ENCODE results near the gene FAT4. TPM values are rescaled to one million over a fixed set of nuclear protein-coding genes. Genes with fewer than 3 reads are reported as not detected.

FAT4 gene
- total RNA-seq, 1 experiment from 2014 or later, result 0.71 TPM

GRCh38 chr4:125323654-125324053 is 8.9 kb downstream of the FAT4 start:
- Histone ChIP-seq H3K79me2 (ENCODE audit: insufficient read depth, low read length) (no peaks in the 10 kb centered on the region), H3K27me3 (ENCODE audit: insufficient read depth, low read length) (no peaks in the 10 kb centered on the region), H2AFZ (ENCODE audit: low read depth, low read length, poor library complexity, severe bottlenecking) (no peak overlapping the region), H3K36me3 (ENCODE audit: control insufficient read depth in 1 of 2, insufficient read depth in 2 of 2, low read length in 2 of 2) (no peaks in the 10 kb centered on the region), H4K20me1 (ENCODE audit: insufficient read depth) (no peaks in the 10 kb centered on the region), H3K9ac (ENCODE audit: low read length) (no peak overlapping the region), H3K4me2 (ENCODE audit: low read length) (no peak overlapping the region; the same call in 1 of the 2 replicates), H3K9me3 (ENCODE audit: control insufficient read depth in 1 of 2, insufficient read depth in 1 of 2, low read depth in 1 of 2, low read length in 2 of 2) (no peaks in the 10 kb centered on the region), H3K9me2 (ENCODE audit: insufficient read depth) (no peaks in the 10 kb centered on the region), H3K4me1 (ENCODE audit: control insufficient read depth in 1 of 2, insufficient read depth in 2 of 2, low read length in 2 of 2) (no peaks in the 10 kb centered on the region; a peak in 1 of 4 replicates), H3K27ac (ENCODE audit: low read depth, low read length) (no peak overlapping the region), H3K4me3 (replicated peaks in 1 of 2; ENCODE audit: low read depth in 1 of 2, low read length in 2 of 2) (no peak overlapping the region)
- intact Hi-C loops (cut with micrococcal nuclease), result no loop called here
- ChIA-PET CTCF (no interaction called here), POLR2A (no interaction called here), RAD21 (ENCODE audit: low non-redundant PET in 1 of 2, low total read pairs in 2 of 2, uncharacterized antibody in 2 of 2, unreplicated experiment in 2 of 2) (interaction anchor here in 1 of 2 experiments (0.9 kb wide), 1 partner anchor 9 kb away, joined by 7 read pairs; the partner anchor contains the start of gene FAT4)
- TF ChIP-seq ZFX (IDR thresholded peaks at IDR 0.05), result no peak
- TF ChIP-seq EZH2phosphoT487 (IDR thresholded peaks at IDR 0.05; ENCODE audit: borderline replicate concordance), result no peak
- TF ChIP-seq CBX3 (IDR thresholded peaks at IDR 0.05; ENCODE audit: low read depth), result no peak
- no peak for TF ChIP-seq YY1 (IDR thresholded peaks at IDR 0.05; ENCODE audit: extremely low read depth, insufficient replicate concordance, low read depth, low read length)
- TF ChIP-seq CEBPB (IDR thresholded peaks at IDR 0.05; ENCODE audit: low read depth), result no peak
- no peak for TF ChIP-seq TCF7L2 (IDR thresholded peaks at IDR 0.05; ENCODE audit: borderline replicate concordance, extremely low read depth, insufficient read depth, insufficient read length)
- TF ChIP-seq RAD21 (IDR thresholded peaks at IDR 0.05; ENCODE audit: low read depth), result no peak
- no peak for ATAC-seq
- no TSS peak for BruUV-seq (replicated peaks)
- DNase-seq (ENCODE audit: low read depth, low spot score), result no peak

GRCh38 chr4:125325733-125326132 is 11.0 kb downstream of the FAT4 start:
- Histone ChIP-seq H3K79me2 (ENCODE audit: insufficient read depth, low read length) (no peaks in the 10 kb centered on the region), H2AFZ (ENCODE audit: low read depth, low read length, poor library complexity, severe bottlenecking) (no peak overlapping the region), H3K9me3 (ENCODE audit: control insufficient read depth in 1 of 2, insufficient read depth in 1 of 2, low read depth in 1 of 2, low read length in 2 of 2) (no peaks in the 10 kb centered on the region), H3K4me2 (ENCODE audit: low read length) (no peak overlapping the region), H3K4me3 (replicated peaks in 1 of 2; ENCODE audit: low read depth in 1 of 2, low read length in 2 of 2) (no peak overlapping the region), H3K9ac (ENCODE audit: low read length) (no peak overlapping the region), H4K20me1 (ENCODE audit: insufficient read depth) (no peaks in the 10 kb centered on the region), H3K4me1 (ENCODE audit: control insufficient read depth in 1 of 2, insufficient read depth in 2 of 2, low read length in 2 of 2) (no peaks in the 10 kb centered on the region; a peak in 1 of 4 replicates), H3K9me2 (ENCODE audit: insufficient read depth) (no peaks in the 10 kb centered on the region), H3K36me3 (ENCODE audit: control insufficient read depth in 1 of 2, insufficient read depth in 2 of 2, low read length in 2 of 2) (no peaks in the 10 kb centered on the region), H3K27me3 (ENCODE audit: insufficient read depth, low read length) (no peaks in the 10 kb centered on the region), H3K27ac (ENCODE audit: low read depth, low read length) (no peak overlapping the region)
- ChIA-PET CTCF (no interaction called here), RAD21 (ENCODE audit: low non-redundant PET in 1 of 2, low total read pairs in 2 of 2, uncharacterized antibody in 2 of 2, unreplicated experiment in 2 of 2) (no interaction called here), POLR2A (no interaction called here)
- DNase-seq (ENCODE audit: low read depth, low spot score) (no peak), ATAC-seq (no peak)
- intact Hi-C loops (cut with micrococcal nuclease), result no loop called here
- no peak for TF ChIP-seq EZH2phosphoT487 (IDR thresholded peaks at IDR 0.05; ENCODE audit: borderline replicate concordance)
- TF ChIP-seq POLR2A (IDR thresholded peaks at IDR 0.05; ENCODE audit: borderline replicate concordance, extremely low read depth, insufficient read depth, insufficient read length), result no peak
- TF ChIP-seq ELF1 (IDR thresholded peaks at IDR 0.05; ENCODE audit: borderline replicate concordance, low read depth), result no peak
- TF ChIP-seq SRF (IDR thresholded peaks at IDR 0.05; ENCODE audit: low read depth), result no peak
- TF ChIP-seq, protein P1, sequence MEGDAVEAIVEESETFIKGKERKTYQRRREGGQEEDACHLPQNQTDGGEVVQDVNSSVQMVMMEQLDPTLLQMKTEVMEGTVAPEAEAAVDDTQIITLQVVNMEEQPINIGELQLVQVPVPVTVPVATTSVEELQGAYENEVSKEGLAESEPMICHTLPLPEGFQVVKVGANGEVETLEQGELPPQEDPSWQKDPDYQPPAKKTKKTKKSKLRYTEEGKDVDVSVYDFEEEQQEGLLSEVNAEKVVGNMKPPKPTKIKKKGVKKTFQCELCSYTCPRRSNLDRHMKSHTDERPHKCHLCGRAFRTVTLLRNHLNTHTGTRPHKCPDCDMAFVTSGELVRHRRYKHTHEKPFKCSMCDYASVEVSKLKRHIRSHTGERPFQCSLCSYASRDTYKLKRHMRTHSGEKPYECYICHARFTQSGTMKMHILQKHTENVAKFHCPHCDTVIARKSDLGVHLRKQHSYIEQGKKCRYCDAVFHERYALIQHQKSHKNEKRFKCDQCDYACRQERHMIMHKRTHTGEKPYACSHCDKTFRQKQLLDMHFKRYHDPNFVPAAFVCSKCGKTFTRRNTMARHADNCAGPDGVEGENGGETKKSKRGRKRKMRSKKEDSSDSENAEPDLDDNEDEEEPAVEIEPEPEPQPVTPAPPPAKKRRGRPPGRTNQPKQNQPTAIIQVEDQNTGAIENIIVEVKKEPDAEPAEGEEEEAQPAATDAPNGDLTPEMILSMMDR (IDR thresholded peaks at IDR 0.05 in 2 of 3, conservative IDR thresholded peaks at IDR 0.05 in 1 of 3; ENCODE audit: borderline replicate concordance in 1 of 3, insufficient read depth in 1 of 3, low read depth in 2 of 3, low read length in 2 of 3), result no peak
- no peak for TF ChIP-seq SIN3A (IDR thresholded peaks at IDR 0.05; ENCODE audit: low read depth)
- no peak for TF ChIP-seq EGR1 (IDR thresholded peaks at IDR 0.05; ENCODE audit: low read depth)
- BruUV-seq (replicated peaks), result no TSS peak

Measured in HCT116 (cell line).